Thyroid gland (tissue), 4 donors: ENCODE data around the gene CAMKMT. TPM values are rescaled to one million over a fixed set of nuclear protein-coding genes. Genes with fewer than 3 reads are reported as not detected.

Experiments used
- DNase-seq, 2 donors: peaks; one replicate each; pipeline ENCODE4 v3.0.0-alpha.2; 2019
- H3K27ac ChIP-seq, 3 donors: fragments of 200-600 bp; sonication (generic); 1 replicate in 2 of 3; 2 replicates in 1 of 3; pipeline ENCODE4 v1.5.1; 2016 to 2019; ENCODE audit warnings: mild to moderate bottlenecking in 1 of 3, moderate library complexity in 1 of 3
- H3K27me3 ChIP-seq: fragments of 200-600 bp; sonication (generic); one replicate; pipeline ENCODE4 v1.5.1; 2019
- H3K36me3 ChIP-seq, 2 donors: fragments of 200-600 bp; sonication (generic); one replicate each; pipeline ENCODE4 v1.5.1; 2016 to 2019
- H3K4me1 ChIP-seq, 2 donors: fragments of 200-600 bp; sonication (generic); one replicate each; pipeline ENCODE4 v1.5.1; 2017 to 2019
- H3K4me3 ChIP-seq, 3 donors: fragments of 200-600 bp; sonication (generic); replicated peaks in 1 of 3; 1 replicate in 2 of 3; 2 replicates in 1 of 3; pipeline ENCODE4 v1.5.1; 2016; ENCODE audit warnings: mild to moderate bottlenecking in 1 of 3
- H3K9me3 ChIP-seq: fragments of 200-600 bp; sonication (generic); one replicate; pipeline ENCODE4 v1.5.1; 2017
- CTCF ChIP-seq, 6 experiments: fragments of 200-600 bp in 3 of 6; fragments of 450-650 bp in 3 of 6; sonication (generic) in 3 of 6; IDR thresholded peaks; one replicate each; pipeline ENCODE4 v1.5.1; 2016 to 2019; ENCODE audit warnings: antibody characterized with exemption in 6 of 6, mild to moderate bottlenecking in 2 of 6, inconsistent platforms in 1 of 6, moderate library complexity in 1 of 6
- POLR2A ChIP-seq, 2 donors: fragments of 450-650 bp; IDR thresholded peaks; one replicate each; pipeline ENCODE4 v1.6.1; 2017; ENCODE audit warnings: antibody characterized with exemption in 2 of 2, mild to moderate bottlenecking in 2 of 2, moderate library complexity in 1 of 2
- WGBS, 2 donors: methylation state at CpG; one replicate each; pipeline ENCODE4 v1.1.5; 2017; 5-methylcytosine and 5-hydroxymethylcytosine counted together
- intact Hi-C: fragments of 100-400 bp; cut with DNase I; formaldehyde crosslinking; loops from one replicate; pipeline ENCODE4 v1.15.1; 2023
- total RNA-seq, 4 donors: library from RNA; depleted of rRNA; stranded (reverse); fragments of >200 nt; gene quantifications; one replicate each; pipeline ENCODE4 v1.2.3, GENCODE V29; 2016

CAMKMT gene
- total RNA-seq, 4 donors from 2014 or later: 13.5 to 23.7 (median 17.2) TPM

DNA sequence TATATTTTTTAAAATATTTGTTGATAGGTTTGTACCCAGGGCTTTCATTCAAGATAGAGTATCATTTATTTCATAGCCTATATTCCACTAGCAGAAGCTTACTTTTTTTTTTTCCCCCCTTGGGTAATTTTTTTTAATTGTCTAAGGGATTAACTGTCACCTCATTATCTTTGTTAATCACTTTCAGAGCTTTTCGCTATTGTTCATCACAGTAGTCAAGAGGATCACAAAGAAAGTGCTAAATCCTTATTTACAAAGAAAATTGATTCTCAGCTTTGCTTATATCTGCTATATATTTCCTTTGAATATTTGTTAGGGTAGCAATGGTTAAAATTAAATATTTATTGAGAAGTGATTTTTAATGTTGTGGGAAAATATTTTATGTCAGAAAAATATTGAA, 59.0 kb downstream of the CAMKMT start:
- no peak for DNase-seq
- H3K4me3 ChIP-seq: no peak overlapping the region
- 96 to 98% methylated on average over 1 of the region's 1 CpG for WGBS, 2 donors
- H3K27ac ChIP-seq: no peak overlapping the region
- H3K27me3 ChIP-seq: no peaks in the 10 kb centered on the region
- intact Hi-C loops: no loop called here
- H3K36me3 ChIP-seq: no peaks in the 10 kb centered on the region
- H3K4me1 ChIP-seq: no peaks in the 10 kb centered on the region
- TF ChIP-seq POLR2A (IDR thresholded peaks at IDR 0.05): no peak
- TF ChIP-seq CTCF (IDR thresholded peaks at IDR 0.05): no peak
- H3K9me3 ChIP-seq: no peaks in the 10 kb centered on the region

DNA sequence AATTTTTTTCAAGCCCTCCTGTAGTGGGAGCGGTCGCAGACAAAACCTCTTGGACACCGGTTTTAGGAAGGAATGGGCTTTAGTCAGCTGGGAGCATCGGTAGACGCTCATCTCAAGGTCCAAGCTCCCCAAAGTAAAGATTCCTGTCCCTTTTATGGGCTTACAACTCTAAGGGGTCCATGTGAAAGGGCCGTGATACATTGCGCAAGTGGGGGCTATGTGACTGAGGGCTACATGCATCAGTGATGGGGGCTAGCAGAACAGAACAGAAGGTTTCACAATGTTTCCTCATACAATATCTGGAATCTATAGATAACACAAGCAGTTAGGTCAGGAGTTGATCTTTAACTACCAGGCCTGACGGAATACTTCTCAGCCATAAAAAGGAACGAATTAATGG, 62.5 kb downstream of the CAMKMT start:
- no peak for DNase-seq
- no peaks in the 10 kb centered on the region for H3K4me1 ChIP-seq
- WGBS, 2 donors: 89 to 97% methylated on average over 9 of the region's 9 CpGs

GRCh38 chr2:44429034-44429433, 67.3 kb downstream of the CAMKMT start:
- Histone ChIP-seq H3K4me1 (no peaks in the 10 kb centered on the region), H3K27me3 (no peaks in the 10 kb centered on the region), H3K9me3 (no peaks in the 10 kb centered on the region), H3K27ac (no peak overlapping the region), H3K4me3 (no peak overlapping the region), H3K36me3 (no peaks in the 10 kb centered on the region)
- WGBS, 2 donors: 92 to 94% methylated on average over 1 of the region's 1 CpG
- intact Hi-C loops: no loop called here
- no peak for DNase-seq
- TF ChIP-seq POLR2A (IDR thresholded peaks at IDR 0.05) (no peak), CTCF (IDR thresholded peaks at IDR 0.05) (no peak)

More for the DNA sequence above, 62.5 kb downstream of the CAMKMT start:
- Histone ChIP-seq H3K36me3 (no peaks in the 10 kb centered on the region), H3K27ac (no peak overlapping the region), H3K9me3 (no peaks in the 10 kb centered on the region), H3K27me3 (no peaks in the 10 kb centered on the region), H3K4me3 (no peak overlapping the region)
- TF ChIP-seq CTCF (IDR thresholded peaks at IDR 0.05) (no peak), POLR2A (IDR thresholded peaks at IDR 0.05) (no peak)
- intact Hi-C loops: no loop called here

DNA sequence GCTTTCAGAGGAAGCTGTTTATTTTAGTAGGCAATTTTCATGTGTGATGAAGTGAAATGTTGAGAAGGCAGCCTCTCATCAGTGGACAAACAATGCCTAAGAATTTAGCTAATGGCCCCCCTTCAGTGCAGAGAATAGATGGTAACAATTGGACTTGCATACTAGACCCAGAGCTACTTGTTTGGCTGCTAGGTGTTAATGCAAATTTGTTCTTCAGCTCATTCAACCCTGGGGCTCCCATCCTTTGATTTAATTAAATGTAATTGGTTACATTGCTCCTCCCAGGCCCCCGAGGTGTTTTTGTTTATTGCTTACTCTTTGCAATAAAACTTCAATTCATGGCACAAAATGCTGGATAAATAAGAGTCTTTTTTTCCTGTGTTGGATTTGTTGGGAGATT, 68.6 kb downstream of the CAMKMT start:
- WGBS, 2 donors: 64 to 79% methylated on average over 1 of the region's 1 CpG
- H3K4me3 ChIP-seq: no peak overlapping the region
- H3K4me1 ChIP-seq: no peaks in the 10 kb centered on the region
- intact Hi-C loops: no loop called here
- DNase-seq: no peak
- no peak overlapping the region for H3K27ac ChIP-seq
- H3K36me3 ChIP-seq: no peaks in the 10 kb centered on the region
- H3K9me3 ChIP-seq: no peaks in the 10 kb centered on the region
- H3K27me3 ChIP-seq: no peaks in the 10 kb centered on the region
- TF ChIP-seq POLR2A (IDR thresholded peaks at IDR 0.05): no peak
- TF ChIP-seq CTCF (IDR thresholded peaks at IDR 0.05): no peak

DNA sequence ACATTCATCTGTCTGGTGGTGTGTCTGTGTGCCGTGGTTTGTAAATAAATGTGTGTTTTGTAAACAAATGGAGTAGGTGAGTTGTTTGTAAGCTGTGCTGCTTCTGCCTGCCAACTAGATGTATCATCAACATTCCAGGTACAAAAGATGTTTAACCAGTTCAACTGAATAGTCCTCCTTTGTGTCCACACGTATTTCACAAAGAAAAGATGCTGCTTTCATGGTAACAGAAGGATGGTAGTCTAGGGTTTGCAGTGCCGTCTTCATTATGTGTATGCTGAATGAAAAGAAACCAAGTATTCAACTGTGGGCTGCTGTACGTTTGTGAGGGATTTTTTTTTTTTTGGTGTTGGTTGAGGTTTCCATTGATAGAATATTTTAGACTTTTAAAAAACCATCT, 72.1 kb downstream of the CAMKMT start:
- TF ChIP-seq CTCF (IDR thresholded peaks at IDR 0.05) (no peak), POLR2A (IDR thresholded peaks at IDR 0.05) (no peak)
- Histone ChIP-seq H3K27ac (no peak overlapping the region), H3K27me3 (no peaks in the 10 kb centered on the region), H3K9me3 (no peaks in the 10 kb centered on the region), H3K4me3 (no peak overlapping the region), H3K4me1 (no peaks in the 10 kb centered on the region), H3K36me3 (no peaks in the 10 kb centered on the region)
- WGBS, 2 donors: 86 to 87% methylated on average over 4 of the region's 4 CpGs
- intact Hi-C loops: no loop called here
- no peak for DNase-seq
